HG03175 (cell line): ENCODE data around the gene NBL1.

ENCODE experiments used
- ATAC-seq: cut with Tn5 transposase; IDR thresholded peaks from one replicate; pipeline ENCODE4 v1.9.1; 2021; ENCODE audit warnings: mild to moderate bottlenecking, moderate library complexity; ENCODE audit not compliant: unreplicated experiment

The NBL1 gene

GRCh38 chr1:19643602-19644394 lies at the start of gene NBL1:
Gene NBL1 (plus strand): TSS chr1:19644311. CDS start chr1:19655031, 10,720 bp downstream.
- ATAC-seq = peak; percentile 57

GRCh38 chr1:19596065-19596713 lies 47.9 kb upstream of the NBL1 start:
- no peak for ATAC-seq

- peak; percentile 90 for ATAC-seq
Observed at GRCh38 chr1:19596714-19597495, 47.2 kb upstream of the NBL1 start.

- no peak for ATAC-seq
Observed at GRCh38 chr1:19597496-19598309, 46.4 kb upstream of the NBL1 start.

GRCh38 chr1:19599810-19600209 lies 44.3 kb upstream of the NBL1 start:
- no peak for ATAC-seq

GRCh38 chr1:19602486-19602885 lies 41.6 kb upstream of the NBL1 start:
- no peak for ATAC-seq

GRCh38 chr1:19605967-19606366 lies 38.1 kb upstream of the NBL1 start:
- no peak for ATAC-seq

GRCh38 chr1:19606817-19607642 lies 37.1 kb upstream of the NBL1 start:
- ATAC-seq = no peak

- no peak for ATAC-seq
Observed at GRCh38 chr1:19608232-19608631, 35.9 kb upstream of the NBL1 start.

GRCh38 chr1:19610282-19610981 lies 33.7 kb upstream of the NBL1 start:
- no peak for ATAC-seq

- no peak for ATAC-seq
Observed at GRCh38 chr1:19612530-19612929, 31.6 kb upstream of the NBL1 start.

- ATAC-seq = no peak
Observed at GRCh38 chr1:19613171-19613703, 30.9 kb upstream of the NBL1 start.

- ATAC-seq = no peak
Observed at GRCh38 chr1:19615438-19615837, 28.7 kb upstream of the NBL1 start.

- ATAC-seq = no peak
Observed at GRCh38 chr1:19616489-19616888, 27.6 kb upstream of the NBL1 start.

- no peak for ATAC-seq
Observed at GRCh38 chr1:19617376-19617775, 26.7 kb upstream of the NBL1 start.

GRCh38 chr1:19618428-19618827 lies 25.7 kb upstream of the NBL1 start:
- no peak for ATAC-seq

- no peak for ATAC-seq
Observed at GRCh38 chr1:19619697-19620384, 24.3 kb upstream of the NBL1 start.

- no peak for ATAC-seq
Observed at GRCh38 chr1:19620786-19621185, 23.3 kb upstream of the NBL1 start.
